A549 (cell line): Measurements from ENCODE around the gene SUFU. TPM values are rescaled to one million over a fixed set of nuclear protein-coding genes. Genes with fewer than 3 reads are reported as not detected.

ENCODE experiments used
- ATAC-seq, 2 experiments: fragments of 200-7000 bp in 1 of 2; fragments of >200 bp in 1 of 2; cut with Nextera tagmentation in 1 of 2; cut with Tn5 transposase in 1 of 2; 3 replicates each; pipeline versions ENCODE4 v1.8.0 to v1.9.1; 2018 to 2020; ENCODE audit warnings: mild to moderate bottlenecking in 1 of 2, moderate library complexity in 1 of 2
- CTCF ChIA-PET: fragments of 300-600 bp; sonication (Branson Sonifier 250); formaldehyde crosslinking; extraction: SDS; loops from one replicate; lab custom pipeline; 2021; ENCODE audit warnings: antibody characterized with exemption, inconsistent platforms; lab: Yijun Ruan, JAX
- POLR2A ChIA-PET: fragments of 350-600 bp; formaldehyde crosslinking; extraction: SDS; loops from one replicate; lab custom pipeline; 2021; ENCODE audit warnings: antibody characterized with exemption, inconsistent platforms; lab: Yijun Ruan, JAX
- DNase-seq, 2 experiments: peaks; one replicate each; pipeline versions ENCODE4 v3.0.0 to v3.0.0-alpha.2; 2011 to 2016; ENCODE audit warnings: low read depth in 1 of 2, low spot score in 1 of 2
- FAIRE-seq: peaks from 2 replicates; lab custom pipeline; 2011; peaks lifted over from hg19 to GRCh38; lab: Jason Lieb, UNC
- H3K27ac ChIP-seq, 2 experiments: fragments of >200 bp; sonication (Bioruptor Twin); formaldehyde crosslinking; 3 replicates each; pipeline ENCODE4 v1.5.1; 2016 to 2017
- H3K4me1 ChIP-seq: fragments of >200 bp; sonication (Bioruptor Twin); formaldehyde crosslinking; 3 replicates; pipeline ENCODE4 v1.6.1; 2016
- H3K4me2 ChIP-seq: fragments of >200 bp; sonication (Bioruptor Twin); formaldehyde crosslinking; 3 replicates; pipeline ENCODE4 v1.6.1; 2016
- H3K4me3 ChIP-seq: fragments of >200 bp; sonication (Bioruptor Twin); formaldehyde crosslinking; 3 replicates; pipeline ENCODE4 v1.5.1; 2016
- H3K9me3 ChIP-seq: fragments of >200 bp; sonication (Bioruptor Twin); formaldehyde crosslinking; 3 replicates; pipeline ENCODE4 v1.6.1; 2016
- CEBPB ChIP-seq, 2 experiments: fragments of >200 bp in 1 of 2; sonication (Bioruptor Twin) in 1 of 2; formaldehyde crosslinking in 1 of 2; IDR thresholded peaks; 2 replicates each; pipeline ENCODE4 v1.6.1; 2012 to 2016
- EHF ChIP-seq: fragments of 250-450 bp; sonication (Bioruptor Pico); IDR thresholded peaks from 2 replicates; pipeline ENCODE4 v1.5.0; 2020; ENCODE audit warnings: mild to moderate bottlenecking
- HOXB5 ChIP-seq: fragments of 250-450 bp; sonication (Bioruptor Pico); IDR thresholded peaks from 2 replicates; pipeline ENCODE4 v1.5.0; 2020; ENCODE audit warnings: mild to moderate bottlenecking, moderate library complexity
- NFE2L2 ChIP-seq: fragments of 150-350 bp; conservative IDR thresholded peaks from 2 replicates; pipeline ENCODE4 v1.6.1; 2014; ENCODE audit warnings: low read length
- NR3C1 ChIP-seq: fragments of >200 bp; sonication (Bioruptor Twin); formaldehyde crosslinking; IDR thresholded peaks from 3 replicates; pipeline ENCODE4 v1.6.1; 2017
- PHF8 ChIP-seq: fragments of 200-600 bp; sonication (generic); IDR thresholded peaks from 2 replicates; pipeline ENCODE4 v1.6.1; 2016; ENCODE audit warnings: low read depth, mild to moderate bottlenecking, antibody characterized with exemption, moderate library complexity, borderline replicate concordance
- RAD21 ChIP-seq, 2 experiments: fragments of >200 bp in 1 of 2; sonication (Bioruptor Twin) in 1 of 2; formaldehyde crosslinking in 1 of 2; IDR thresholded peaks in 1 of 2; conservative IDR thresholded peaks in 1 of 2; 2 replicates in 1 of 2; 3 replicates in 1 of 2; pipeline ENCODE4 v1.6.1; 2012 to 2018; ENCODE audit warnings: inconsistent platforms in 1 of 2
- REST ChIP-seq: fragments of 200-600 bp; sonication (generic); IDR thresholded peaks from 2 replicates; pipeline ENCODE4 v1.6.1; 2016; ENCODE audit warnings: antibody characterized with exemption, mild to moderate bottlenecking, moderate library complexity
- SREBF2 ChIP-seq: fragments of 450-650 bp; IDR thresholded peaks from 2 replicates; pipeline ENCODE4 v1.6.1; 2014; ENCODE audit warnings: mild to moderate bottlenecking, moderate library complexity
- TFCP2L1 ChIP-seq: fragments of 250-450 bp; sonication (Bioruptor Pico); IDR thresholded peaks from 2 replicates; pipeline ENCODE4 v1.5.0; 2021; ENCODE audit warnings: mild to moderate bottlenecking
- USF2 ChIP-seq: fragments of 450-650 bp; IDR thresholded peaks from 2 replicates; pipeline ENCODE4 v1.6.1; 2014; ENCODE audit warnings: antibody characterized with exemption
- ZC3H11A ChIP-seq: fragments of 450-650 bp; IDR thresholded peaks from 2 replicates; pipeline ENCODE4 v1.6.1; 2014; ENCODE audit warnings: antibody characterized with exemption, mild to moderate bottlenecking
- ZNF302 ChIP-seq: fragments of 250-450 bp; sonication (Bioruptor Pico); IDR thresholded peaks from 2 replicates; pipeline ENCODE4 v1.9.0; 2021; ENCODE audit warnings: inconsistent platforms, mild to moderate bottlenecking, moderate library complexity
- ZSCAN20 ChIP-seq: fragments of 250-450 bp; sonication (Bioruptor Pico); IDR thresholded peaks from 2 replicates; pipeline ENCODE4 v1.8.0; 2022; ENCODE audit warnings: mild to moderate bottlenecking, moderate library complexity
- WGBS: methylation state at CpG from one replicate; pipeline ENCODE4 v1.1.6; 2017; ENCODE audit errors: missing lambda C conversion rate; 5-methylcytosine and 5-hydroxymethylcytosine counted together
- polyA plus RNA-seq, 4 experiments: library from polyadenylated mRNA; depleted of rRNA in 3 of 4; stranded (reverse); fragments of >200 nt; fragmentation: RNase III in 1 of 4; extraction: RNeasy Plus Mini Kit Qiagen cat#74134 plus additional on column Dnase treatment in 1 of 4; gene quantifications; 2 replicates in 3 of 4; 3 replicates in 1 of 4; pipeline ENCODE4 v1.2.3, GENCODE V29; 2011 to 2017

SUFU gene
- polyA plus RNA-seq, 2 of the 4 experiments (the other 2 are of a cell fraction): 3.7 to 5.5 TPM

- TF ChIP-seq PHF8 (no peak), USF2 (no peak)
- Histone ChIP-seq H3K9me3 (no peaks in the 10 kb centered on the region), H3K27ac (no peak overlapping the region), H3K4me2 (no peak overlapping the region), H3K4me3 (no peak overlapping the region), H3K4me1 (0 out of 3 replicates have a peak, but pooled peaks cover 3% of the 10 kb centered on the region)
- CTCF ChIA-PET: interaction anchor here (0.5 to 10.7 kb wide), 21 partner anchors 8 to 547 kb away, joined by 3 to 60 read pairs (median 5); partner anchors contain the start of gene SUFU
- ATAC-seq (no peak), DNase-seq (no peak), FAIRE-seq (no peak)
- POLR2A ChIA-PET: interaction anchor here (0.6 to 1.3 kb wide), 2 partner anchors 45 to 90 kb away, joined by 4 to 5 read pairs; no protein-coding TSS in a partner anchor
- 83% methylated on average over 16 of the region's 16 CpGs for whole genome bisulfite sequencing
Observed at GRCh38 chr10:102597131-102597991, 93.6 kb downstream of the SUFU start.

- TF ChIP-seq TFCP2L1 (CRISPR knock-in tag): no peak
- no peak for TF ChIP-seq CEBPB (IDR thresholded peaks at IDR 0.05)
- no peak for TF ChIP-seq ZSCAN20
- TF ChIP-seq HOXB5 (CRISPR knock-in tag): no peak
- TF ChIP-seq ZNF302 (CRISPR knock-in tag): no peak
- TF ChIP-seq RAD21 (conservative IDR thresholded peaks at IDR 0.05 in 1 of 2, IDR thresholded peaks at IDR 0.05 in 1 of 2): no peak
- no peak for TF ChIP-seq REST
- no peak for TF ChIP-seq NR3C1
- TF ChIP-seq SREBF2: no peak
- TF ChIP-seq NFE2L2: no peak
- TF ChIP-seq ZC3H11A: no peak
- POLR2A ChIA-PET: no interaction called here
Observed at GRCh38 chr10:102598243-102598642, 94.5 kb downstream of the SUFU start.

GRCh38 chr10:102599565-102600327 lies 96.0 kb downstream of the SUFU start:
- FAIRE-seq: no peak
- Histone ChIP-seq H3K9me3 (no peaks in the 10 kb centered on the region), H3K4me2 (no peak overlapping the region), H3K4me3 (no peak overlapping the region), H3K4me1 (peaks cover 15% of the 10 kb centered on the region), H3K27ac (no peak overlapping the region)
- CTCF ChIA-PET: interaction anchor here (1.3 to 10.7 kb wide), 4 partner anchors 16 to 368 kb away, joined by 5 to 60 read pairs (median 8); partner anchors contain the start of genes SUFU and TRIM8
- no peak for ATAC-seq
- 83% methylated on average over 6 of the region's 7 CpGs for WGBS
- POLR2A ChIA-PET: no interaction called here
- TF ChIP-seq EHF: no peak
- DNase-seq: no peak

More at GRCh38 chr10:102598243-102598642, 94.5 kb downstream of the SUFU start:
- DNase-seq (no peak), ATAC-seq (no peak), FAIRE-seq (no peak)
- Histone ChIP-seq H3K9me3 (no peaks in the 10 kb centered on the region), H3K4me2 (no peak overlapping the region), H3K4me3 (no peak overlapping the region), H3K27ac (no peak overlapping the region), H3K4me1 (0 out of 3 replicates have a peak, but pooled peaks cover under 1% of the 10 kb centered on the region)
- CTCF ChIA-PET: interaction anchor here (0.6 to 10.7 kb wide), 5 partner anchors 15 to 119 kb away, joined by 3 to 60 read pairs (median 5); partner anchors contain the start of gene SUFU
- WGBS: 82% methylated on average over 8 of the region's 8 CpGs
